Measurements from ENCODE around the gene VPS41. TPM values are rescaled to one million over a fixed set of nuclear protein-coding genes. Genes with fewer than 3 reads are reported as not detected.
A peak's percentile ranks its signal among the peaks of the same experiment; 100 is the strongest.

VPS41 gene
- total RNA-seq (10 to 100 TPM; 25.7 to 38.5 (median 34.1) TPM), polyA plus RNA-seq (10 to 100 TPM; 10.2 to 15.0 (median 13.6) TPM)

DNA sequence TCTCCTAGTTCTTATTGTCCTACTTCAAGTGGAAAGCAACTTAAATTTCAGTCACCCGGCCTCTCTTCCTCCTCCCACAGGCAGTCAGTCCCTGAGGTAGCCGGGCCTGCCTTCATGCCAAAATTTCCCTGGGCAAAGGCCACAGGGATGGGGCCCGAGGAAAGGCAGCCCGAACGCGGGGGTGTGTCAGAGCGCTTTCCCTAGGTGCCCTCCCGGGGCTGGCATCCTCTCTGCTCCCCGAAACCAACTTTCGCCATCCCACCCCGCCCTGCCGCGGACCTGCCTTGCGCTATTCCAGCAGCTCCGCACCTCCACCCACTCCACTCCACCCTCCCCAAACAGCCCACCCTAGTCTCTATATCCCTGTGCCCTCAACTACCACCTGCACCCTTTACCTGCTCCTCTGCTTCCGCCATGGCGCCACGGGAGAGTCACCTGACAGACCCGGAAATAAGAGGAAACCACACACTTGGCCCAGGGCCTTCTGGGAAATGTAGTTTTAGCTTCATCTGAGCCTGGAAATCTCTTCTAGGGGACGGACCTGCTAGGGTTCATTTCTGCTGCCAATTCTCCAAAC lies at the start of gene VPS41:
VPS41 (minus strand) TSS at position 433 of the 577 bp plus-strand sequence; CDS start at position 416, 17 bp downstream.
- intact Hi-C loops (cut with DNase I), result no loop called here
- TF ChIP-seq POLR2A (IDR thresholded peaks at IDR 0.05), result no peak
- peak in 3 of 4 donors; percentile 56 to 64 (median 57) for TF ChIP-seq POLR2AphosphoS5 (IDR thresholded peaks at IDR 0.05)
- no peak for TF ChIP-seq EP300 (IDR thresholded peaks at IDR 0.05)
- Histone ChIP-seq H3K4me1 (peaks cover 0 to 9% (median 7%) of the 10 kb centered on the region in 4 donors), H3K9me3 (no peaks in the 10 kb centered on the region), H3K27me3 (no peaks in the 10 kb centered on the region), H3K36me3 (no peaks in the 10 kb centered on the region), H3K27ac (peak within 1 kb of the TSS in 3 of 4 donors; percentile 32 to 67 (median 58)), H3K4me3 (peak within 1 kb of the TSS; percentile 75 to 90 (median 85))
- WGBS, 2 donors, result 0 to 1% methylated on average over 20 of the region's 20 CpGs
- peak; percentile 88 for DNase-seq

DNA sequence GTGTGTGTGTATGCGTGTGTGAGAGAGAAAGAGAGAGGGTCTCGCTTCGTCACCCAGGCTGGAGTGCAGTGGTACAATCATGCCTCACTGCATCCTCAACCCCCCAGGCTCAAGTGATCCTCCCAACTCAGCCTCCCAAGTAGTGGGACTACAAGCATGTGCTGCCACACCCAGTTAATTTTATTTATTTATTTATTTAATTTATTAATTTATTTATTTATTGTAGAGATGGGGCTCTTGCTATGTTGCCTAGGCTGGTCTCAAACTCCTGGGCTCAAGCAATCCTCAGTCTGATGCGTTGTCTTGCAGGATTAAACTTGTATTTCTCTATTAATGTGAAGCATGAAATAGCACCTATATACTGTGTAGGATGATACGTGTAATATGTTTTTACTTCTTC lies 46.9 kb upstream of the VPS41 start:
- no peak for TF ChIP-seq POLR2A (IDR thresholded peaks at IDR 0.05)
- no peak for TF ChIP-seq EP300 (IDR thresholded peaks at IDR 0.05)
- TF ChIP-seq, protein P1, sequence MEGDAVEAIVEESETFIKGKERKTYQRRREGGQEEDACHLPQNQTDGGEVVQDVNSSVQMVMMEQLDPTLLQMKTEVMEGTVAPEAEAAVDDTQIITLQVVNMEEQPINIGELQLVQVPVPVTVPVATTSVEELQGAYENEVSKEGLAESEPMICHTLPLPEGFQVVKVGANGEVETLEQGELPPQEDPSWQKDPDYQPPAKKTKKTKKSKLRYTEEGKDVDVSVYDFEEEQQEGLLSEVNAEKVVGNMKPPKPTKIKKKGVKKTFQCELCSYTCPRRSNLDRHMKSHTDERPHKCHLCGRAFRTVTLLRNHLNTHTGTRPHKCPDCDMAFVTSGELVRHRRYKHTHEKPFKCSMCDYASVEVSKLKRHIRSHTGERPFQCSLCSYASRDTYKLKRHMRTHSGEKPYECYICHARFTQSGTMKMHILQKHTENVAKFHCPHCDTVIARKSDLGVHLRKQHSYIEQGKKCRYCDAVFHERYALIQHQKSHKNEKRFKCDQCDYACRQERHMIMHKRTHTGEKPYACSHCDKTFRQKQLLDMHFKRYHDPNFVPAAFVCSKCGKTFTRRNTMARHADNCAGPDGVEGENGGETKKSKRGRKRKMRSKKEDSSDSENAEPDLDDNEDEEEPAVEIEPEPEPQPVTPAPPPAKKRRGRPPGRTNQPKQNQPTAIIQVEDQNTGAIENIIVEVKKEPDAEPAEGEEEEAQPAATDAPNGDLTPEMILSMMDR (IDR thresholded peaks at IDR 0.05), result no peak
- no peak for TF ChIP-seq POLR2AphosphoS5 (IDR thresholded peaks at IDR 0.05)
- no peak for DNase-seq
- Histone ChIP-seq H3K27ac (no peak overlapping the region), H3K27me3 (no peaks in the 10 kb centered on the region), H3K4me1 (no peaks in the 10 kb centered on the region), H3K9me3 (no peaks in the 10 kb centered on the region), H3K4me3 (no peak overlapping the region), H3K36me3 (no peaks in the 10 kb centered on the region)
- 85 to 92% methylated on average over 5 of the region's 5 CpGs for WGBS, 2 donors
- intact Hi-C loops (cut with DNase I), result no loop called here

DNA sequence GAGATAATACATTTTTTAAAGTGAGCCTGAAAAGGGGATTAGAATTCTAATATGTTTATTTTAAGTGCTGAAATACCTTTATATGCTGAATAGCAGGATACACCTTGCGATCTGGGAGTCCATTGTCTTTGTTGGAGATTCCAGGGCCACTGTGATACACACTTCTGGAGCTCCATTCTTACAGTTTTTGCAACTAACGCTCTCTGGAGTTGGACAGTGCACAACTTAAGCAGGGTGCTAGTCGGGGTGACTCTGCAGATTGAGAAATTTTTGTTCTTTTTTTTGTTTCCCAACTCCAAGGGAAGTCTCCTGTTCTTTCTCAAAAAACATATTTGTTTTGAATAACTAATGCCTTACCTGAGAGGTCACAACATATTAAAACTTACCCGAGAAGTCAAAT lies 45.0 kb upstream of the VPS41 start:
- no peak for DNase-seq
- H3K4me1 ChIP-seq, result peaks cover 0 to 8% (median 1%) of the 10 kb centered on the region in 4 donors
- no peak for TF ChIP-seq POLR2AphosphoS5 (IDR thresholded peaks at IDR 0.05)
- TF ChIP-seq POLR2A (IDR thresholded peaks at IDR 0.05), result no peak
- TF ChIP-seq, protein P1 (IDR thresholded peaks at IDR 0.05), result no peak
- TF ChIP-seq EP300 (IDR thresholded peaks at IDR 0.05), result no peak
- H3K36me3 ChIP-seq, result no peaks in the 10 kb centered on the region
- 89 to 90% methylated on average over 4 of the region's 4 CpGs for WGBS, 2 donors
- H3K4me3 ChIP-seq, result no peak overlapping the region
- H3K9me3 ChIP-seq, result no peaks in the 10 kb centered on the region
- no peaks in the 10 kb centered on the region for H3K27me3 ChIP-seq
- H3K27ac ChIP-seq, result no peak overlapping the region
- intact Hi-C loops (cut with DNase I), result no loop called here

DNA sequence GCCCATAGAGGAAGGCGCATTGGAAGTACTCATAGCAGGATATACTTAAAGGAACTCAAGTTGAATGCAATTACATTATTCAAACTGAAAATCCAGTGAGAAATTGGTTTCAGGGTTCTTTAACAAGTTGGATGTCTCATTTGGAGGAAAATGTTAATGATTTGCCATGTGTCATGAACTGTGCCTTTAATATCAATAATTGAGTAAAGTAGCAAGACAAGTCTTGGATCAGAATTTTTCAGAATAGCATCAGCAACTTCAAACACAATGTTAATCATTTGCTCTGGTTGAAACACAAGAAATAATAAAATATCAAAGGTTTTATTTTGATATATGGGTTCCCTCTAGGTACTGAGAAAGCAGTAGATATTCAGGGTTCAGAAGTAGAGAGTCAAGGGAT lies 44.2 kb upstream of the VPS41 start:
- Histone ChIP-seq H3K27ac (no peak overlapping the region), H3K4me3 (no peak overlapping the region), H3K36me3 (no peaks in the 10 kb centered on the region), H3K4me1 (peaks cover 0 to 8% (median 1%) of the 10 kb centered on the region in 4 donors), H3K9me3 (no peaks in the 10 kb centered on the region), H3K27me3 (no peaks in the 10 kb centered on the region)
- intact Hi-C loops (cut with DNase I), result no loop called here
- DNase-seq, result no peak
- TF ChIP-seq POLR2A (IDR thresholded peaks at IDR 0.05) (no peak), EP300 (IDR thresholded peaks at IDR 0.05) (no peak), POLR2AphosphoS5 (IDR thresholded peaks at IDR 0.05) (no peak)
- TF ChIP-seq, protein P1 (IDR thresholded peaks at IDR 0.05), result no peak
- WGBS, 2 donors, result 96 to 99% methylated on average over 1 of the region's 1 CpG

- H3K9me3 ChIP-seq, result no peaks in the 10 kb centered on the region
- H3K27ac ChIP-seq, result no peak overlapping the region
- H3K27me3 ChIP-seq, result no peaks in the 10 kb centered on the region
- H3K36me3 ChIP-seq, result no peaks in the 10 kb centered on the region
- 82 to 89% methylated on average over 6 of the region's 6 CpGs for WGBS, 2 donors
- TF ChIP-seq POLR2AphosphoS5 (IDR thresholded peaks at IDR 0.05) (no peak), POLR2A (IDR thresholded peaks at IDR 0.05) (no peak), EP300 (IDR thresholded peaks at IDR 0.05) (no peak)
- TF ChIP-seq, protein P1 (IDR thresholded peaks at IDR 0.05), result no peak
- intact Hi-C loops (cut with DNase I), result no loop called here
- H3K4me1 ChIP-seq, result peaks cover 0 to 8% (median 1%) of the 10 kb centered on the region in 4 donors
- DNase-seq, result no peak
- H3K4me3 ChIP-seq, result no peak overlapping the region
Measured at GRCh38 chr7:38951213-38951612, 42.2 kb upstream of the VPS41 start.

Data from sigmoid colon (tissue), 7 donors.